Esophagus squamous epithelium (tissue), 5 donors: ENCODE results near the gene MAP4K4. TPM values are rescaled to one million over a fixed set of nuclear protein-coding genes. Genes with fewer than 3 reads are reported as not detected.
A peak's percentile ranks its signal among the peaks of the same experiment; 100 is the strongest.
"Not testable (repeated sequence)": the region's sequence is repeated elsewhere in the genome, so short reads cannot be mapped to it uniquely, and the experiment has no call there.

Source experiments
- DNase-seq: peaks from one replicate; lab custom pipeline; 2025; lab: John Stamatoyannopoulos, UW
- H3K27ac ChIP-seq, 4 donors: fragments of 200-600 bp; sonication (generic); one replicate each; pipeline ENCODE4 v1.5.1; 2016 to 2019; ENCODE audit warnings: mild to moderate bottlenecking in 1 of 4
- H3K27me3 ChIP-seq, 4 donors: fragments of 200-600 bp; sonication (generic); 1 replicate in 3 of 4; 2 replicates in 1 of 4; pipeline versions ENCODE4 v1.5.1 to v1.6.0; 2017 to 2021; ENCODE audit warnings: antibody characterized with exemption in 1 of 4
- H3K36me3 ChIP-seq, 3 donors: fragments of 200-600 bp; sonication (generic); one replicate each; pipeline ENCODE4 v1.5.1; 2016 to 2019
- H3K4me1 ChIP-seq, 3 donors: fragments of 200-600 bp; sonication (generic); one replicate each; pipeline ENCODE4 v1.5.1; 2017 to 2019
- H3K4me3 ChIP-seq, 4 donors: fragments of 200-600 bp; sonication (generic); 1 replicate in 3 of 4; 2 replicates in 1 of 4; pipeline ENCODE4 v1.5.1; 2016 to 2019; ENCODE audit warnings: mild to moderate bottlenecking in 2 of 4, moderate library complexity in 1 of 4
- H3K9me3 ChIP-seq, 3 donors: fragments of 200-600 bp; sonication (generic); one replicate each; pipeline ENCODE4 v1.5.1; 2016 to 2019
- CTCF ChIP-seq, 6 experiments: fragments of 450-650 bp in 4 of 6; fragments of 200-600 bp in 2 of 6; sonication (generic) in 2 of 6; IDR thresholded peaks; one replicate each; pipeline ENCODE4 v1.5.1; 2016 to 2019; ENCODE audit warnings: antibody characterized with exemption in 6 of 6, mild to moderate bottlenecking in 4 of 6, moderate library complexity in 4 of 6
- POLR2A ChIP-seq, 4 donors: fragments of 450-650 bp; IDR thresholded peaks; one replicate each; pipeline ENCODE4 v1.6.1; 2017; ENCODE audit warnings: antibody characterized with exemption in 4 of 4, mild to moderate bottlenecking in 4 of 4, moderate library complexity in 3 of 4
- WGBS, 2 donors: methylation state at CpG; one replicate each; pipeline ENCODE4 v1.1.5; 2018; 5-methylcytosine and 5-hydroxymethylcytosine counted together
- intact Hi-C: fragments of 100-400 bp; cut with DNase I; formaldehyde crosslinking; loops from one replicate; pipeline ENCODE4 v1.15.0; 2022
- total RNA-seq, 4 donors: library from RNA; depleted of rRNA; stranded (reverse); fragments of >200 nt; gene quantifications; one replicate each; pipeline ENCODE4 v1.1.0, GENCODE V29; 2016
- donor health status: DM: yes; HTN: yes; CAD: no.

The MAP4K4 gene
- total RNA-seq, 4 donors from 2014 or later = 46.0 to 121 (median 53.9) TPM

- no peaks in the 10 kb centered on the region for H3K4me1 ChIP-seq
- H3K27me3 ChIP-seq = no peaks in the 10 kb centered on the region
- no peak for DNase-seq
- peak overlapping the region in 1 of 4 donors; percentile 42 for H3K27ac ChIP-seq
- TF ChIP-seq CTCF (IDR thresholded peaks at IDR 0.05) (no peak), POLR2A (IDR thresholded peaks at IDR 0.05) (no peak)
- no peaks in the 10 kb centered on the region for H3K36me3 ChIP-seq
- H3K4me3 ChIP-seq = no peak overlapping the region
- intact Hi-C loops = no loop called here
- H3K9me3 ChIP-seq = peaks cover 0 to 27% (median 13%) of the 10 kb centered on the region in 3 donors
- 51 to 70% methylated on average over 4 to 5 of the region's 5 CpGs for WGBS, 2 donors
Measured at GRCh38 chr2:101921319-101921952, 223.9 kb downstream of the MAP4K4 start.

- intact Hi-C loops = no loop called here
- 86 to 100% methylated on average over 1 of the region's 2 CpGs for WGBS, 2 donors
- Histone ChIP-seq H3K4me1 (no peaks in the 10 kb centered on the region), H3K27me3 (no peaks in the 10 kb centered on the region), H3K9me3 (peaks cover 0 to 31% (median 14%) of the 10 kb centered on the region in 3 donors), H3K27ac (no peak overlapping the region), H3K36me3 (no peaks in the 10 kb centered on the region), H3K4me3 (no peak overlapping the region)
- no peak for DNase-seq
- TF ChIP-seq CTCF (IDR thresholded peaks at IDR 0.05) (no peak), POLR2A (IDR thresholded peaks at IDR 0.05) (no peak)
Measured at GRCh38 chr2:101921953-101922325, 224.4 kb downstream of the MAP4K4 start.

- H3K27ac ChIP-seq, H3K4me3 ChIP-seq, H3K27me3 ChIP-seq, DNase-seq, H3K4me1 ChIP-seq, intact Hi-C loops, H3K36me3 ChIP-seq: not testable (repeated sequence)
- peaks cover 0 to 41% (median 23%) of the 10 kb centered on the region in 3 donors for H3K9me3 ChIP-seq
Measured at GRCh38 chr2:101924311-101924710, 226.8 kb downstream of the MAP4K4 start.

- Histone ChIP-seq H3K9me3 (peaks cover 0 to 25% (median 15%) of the 10 kb centered on the region in 3 donors), H3K27me3 (no peaks in the 10 kb centered on the region), H3K4me1 (no peaks in the 10 kb centered on the region), H3K4me3 (no peak overlapping the region), H3K36me3 (no peaks in the 10 kb centered on the region), H3K27ac (no peak overlapping the region)
- no peak for DNase-seq
- intact Hi-C loops = no loop called here
- 80 to 84% methylated on average over 3 of the region's 3 CpGs for WGBS, 2 donors
- TF ChIP-seq CTCF (IDR thresholded peaks at IDR 0.05) (no peak), POLR2A (IDR thresholded peaks at IDR 0.05) (no peak)
Measured at GRCh38 chr2:101930019-101930418, 232.5 kb downstream of the MAP4K4 start.

- H3K4me3 ChIP-seq = no peak overlapping the region
- H3K27me3 ChIP-seq = no peaks in the 10 kb centered on the region
- H3K27ac ChIP-seq = no peak overlapping the region
- intact Hi-C loops = no loop called here
- DNase-seq = no peak
- no peaks in the 10 kb centered on the region for H3K36me3 ChIP-seq
- 62 to 72% methylated on average over 4 of the region's 4 CpGs for WGBS, 2 donors
- no peaks in the 10 kb centered on the region for H3K4me1 ChIP-seq
- no peak for TF ChIP-seq POLR2A (IDR thresholded peaks at IDR 0.05)
- TF ChIP-seq CTCF (IDR thresholded peaks at IDR 0.05) = no peak
- H3K9me3 ChIP-seq = peaks cover 0 to 18% (median 10%) of the 10 kb centered on the region in 3 donors
Measured at GRCh38 chr2:101930847-101931246, 233.3 kb downstream of the MAP4K4 start.
